ENCODE results near the gene TTN.
"Not testable (repeated sequence)": the region's sequence is repeated elsewhere in the genome, so short reads cannot be mapped to it uniquely, and the experiment has no call there.

The TTN gene

GRCh38 chr2:178531168-178531567 is 276.1 kb downstream of the TTN start:
- Histone ChIP-seq H3K9ac (ENCODE audit: low read length) (no peak overlapping the region), H3K36me3 (ENCODE audit: control insufficient read depth, insufficient read depth, low read length) (peaks cover 58% of the 10 kb centered on the region), H3K9me3 (ENCODE audit: control insufficient read depth, insufficient read depth, low read depth, low read length) (no peaks in the 10 kb centered on the region), H3K4me1 (ENCODE audit: control insufficient read depth, insufficient read depth, low read length) (no peaks in the 10 kb centered on the region), H3K27ac (ENCODE audit: low read depth, low read length) (no peak overlapping the region), H3K27me3 (ENCODE audit: control insufficient read depth, insufficient read depth, low read length) (no peaks in the 10 kb centered on the region), H3K4me3 (ENCODE audit: low read depth, low read length) (no peak overlapping the region)

GRCh38 chr2:178530625-178531142 is 276.5 kb downstream of the TTN start:
- no peaks in the 10 kb centered on the region for H3K27me3 ChIP-seq (ENCODE audit: control insufficient read depth, insufficient read depth, low read length)
- no peak overlapping the region for H3K9ac ChIP-seq (ENCODE audit: low read length)
- no peak overlapping the region for H3K4me3 ChIP-seq (ENCODE audit: low read depth, low read length)
- no peak overlapping the region for H3K27ac ChIP-seq (ENCODE audit: low read depth, low read length)
- H3K9me3 ChIP-seq (ENCODE audit: control insufficient read depth, insufficient read depth, low read depth, low read length): no peaks in the 10 kb centered on the region
- H3K36me3 ChIP-seq (ENCODE audit: control insufficient read depth, insufficient read depth, low read length): peaks cover 54% of the 10 kb centered on the region
- no peaks in the 10 kb centered on the region for H3K4me1 ChIP-seq (ENCODE audit: control insufficient read depth, insufficient read depth, low read length)

GRCh38 chr2:178530131-178530530 is 277.1 kb downstream of the TTN start:
- Histone ChIP-seq H3K9me3 (ENCODE audit: control insufficient read depth, insufficient read depth, low read depth, low read length) (no peaks in the 10 kb centered on the region), H3K27ac (ENCODE audit: low read depth, low read length) (no peak overlapping the region), H3K4me3 (ENCODE audit: low read depth, low read length) (no peak overlapping the region), H3K4me1 (ENCODE audit: control insufficient read depth, insufficient read depth, low read length) (no peaks in the 10 kb centered on the region), H3K36me3 (ENCODE audit: control insufficient read depth, insufficient read depth, low read length) (peaks cover 49% of the 10 kb centered on the region), H3K9ac (ENCODE audit: low read length) (no peak overlapping the region), H3K27me3 (ENCODE audit: control insufficient read depth, insufficient read depth, low read length) (no peaks in the 10 kb centered on the region)

DNA sequence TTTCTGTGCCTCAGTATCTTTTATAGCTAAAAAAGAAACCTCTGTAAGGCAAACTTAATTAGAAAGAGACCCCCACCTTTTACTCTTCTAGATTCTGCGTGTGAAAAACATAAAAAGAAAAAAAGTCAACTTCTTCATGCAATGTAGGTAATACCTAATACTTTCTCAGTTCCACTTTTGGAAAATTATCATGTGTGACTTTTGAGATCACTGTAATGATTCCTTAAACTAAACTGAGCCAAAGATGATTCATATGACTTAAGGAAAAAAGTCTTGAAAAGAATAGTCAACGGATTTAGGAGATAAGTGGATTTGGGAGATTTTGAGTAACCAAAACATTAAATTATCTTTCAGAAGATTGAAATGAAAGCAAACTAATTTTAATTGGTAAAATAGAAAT is 278.0 kb downstream of the TTN start:
- H3K36me3 ChIP-seq (ENCODE audit: control insufficient read depth, insufficient read depth, low read length): peaks cover 44% of the 10 kb centered on the region
- H3K4me1 ChIP-seq (ENCODE audit: control insufficient read depth, insufficient read depth, low read length): no peaks in the 10 kb centered on the region
- no peaks in the 10 kb centered on the region for H3K27me3 ChIP-seq (ENCODE audit: control insufficient read depth, insufficient read depth, low read length)
- H3K4me3 ChIP-seq (ENCODE audit: low read depth, low read length): no peak overlapping the region
- no peaks in the 10 kb centered on the region for H3K9me3 ChIP-seq (ENCODE audit: control insufficient read depth, insufficient read depth, low read depth, low read length)
- no peak overlapping the region for H3K9ac ChIP-seq (ENCODE audit: low read length)
- no peak overlapping the region for H3K27ac ChIP-seq (ENCODE audit: low read depth, low read length)

DNA sequence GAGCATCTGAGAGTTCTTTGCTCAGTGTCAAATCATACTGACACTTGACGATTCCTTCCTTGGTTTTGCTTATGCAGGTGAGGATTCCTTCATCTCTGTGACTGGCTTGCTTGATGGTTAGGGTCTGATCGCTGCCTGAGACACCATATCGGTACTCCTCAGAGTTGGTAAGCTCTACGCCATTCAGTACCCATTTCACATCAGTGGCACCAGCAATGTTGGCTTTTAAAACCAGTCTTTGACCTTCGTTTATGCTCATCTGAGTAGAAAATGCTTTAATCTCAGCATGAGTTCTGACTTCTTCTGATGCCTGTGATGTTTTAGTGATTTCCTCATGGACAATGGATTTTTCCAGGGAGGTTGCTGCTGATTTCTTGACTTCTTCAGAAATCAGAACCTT is 278.6 kb downstream of the TTN start:
- no peaks in the 10 kb centered on the region for H3K4me1 ChIP-seq (ENCODE audit: control insufficient read depth, insufficient read depth, low read length)
- no peak overlapping the region for H3K9ac ChIP-seq (ENCODE audit: low read length)
- no peaks in the 10 kb centered on the region for H3K9me3 ChIP-seq (ENCODE audit: control insufficient read depth, insufficient read depth, low read depth, low read length)
- H3K4me3 ChIP-seq (ENCODE audit: low read depth, low read length): no peak overlapping the region
- no peaks in the 10 kb centered on the region for H3K27me3 ChIP-seq (ENCODE audit: control insufficient read depth, insufficient read depth, low read length)
- H3K36me3 ChIP-seq (ENCODE audit: control insufficient read depth, insufficient read depth, low read length): peaks cover 39% of the 10 kb centered on the region
- no peak overlapping the region for H3K27ac ChIP-seq (ENCODE audit: low read depth, low read length)

GRCh38 chr2:178527592-178527991 is 279.6 kb downstream of the TTN start:
- H3K9ac ChIP-seq (ENCODE audit: low read length): no peak overlapping the region
- H3K4me3 ChIP-seq (ENCODE audit: low read depth, low read length): no peak overlapping the region
- H3K27ac ChIP-seq (ENCODE audit: low read depth, low read length): no peak overlapping the region
- H3K36me3 ChIP-seq (ENCODE audit: control insufficient read depth, insufficient read depth, low read length): peaks cover 28% of the 10 kb centered on the region
- no peaks in the 10 kb centered on the region for H3K27me3 ChIP-seq (ENCODE audit: control insufficient read depth, insufficient read depth, low read length)
- no peaks in the 10 kb centered on the region for H3K9me3 ChIP-seq (ENCODE audit: control insufficient read depth, insufficient read depth, low read depth, low read length)
- H3K4me1 ChIP-seq (ENCODE audit: control insufficient read depth, insufficient read depth, low read length): no peaks in the 10 kb centered on the region

- Histone ChIP-seq H3K9ac (ENCODE audit: low read length) (no peak overlapping the region), H3K9me3 (ENCODE audit: control insufficient read depth, insufficient read depth, low read depth, low read length) (no peaks in the 10 kb centered on the region), H3K4me1 (ENCODE audit: control insufficient read depth, insufficient read depth, low read length) (no peaks in the 10 kb centered on the region), H3K27me3 (ENCODE audit: control insufficient read depth, insufficient read depth, low read length) (no peaks in the 10 kb centered on the region), H3K4me3 (ENCODE audit: low read depth, low read length) (no peak overlapping the region), H3K27ac (ENCODE audit: low read depth, low read length) (no peak overlapping the region), H3K36me3 (ENCODE audit: control insufficient read depth, insufficient read depth, low read length) (peaks cover 15% of the 10 kb centered on the region)
Observed at GRCh38 chr2:178526256-178526655, 281.0 kb downstream of the TTN start.

DNA sequence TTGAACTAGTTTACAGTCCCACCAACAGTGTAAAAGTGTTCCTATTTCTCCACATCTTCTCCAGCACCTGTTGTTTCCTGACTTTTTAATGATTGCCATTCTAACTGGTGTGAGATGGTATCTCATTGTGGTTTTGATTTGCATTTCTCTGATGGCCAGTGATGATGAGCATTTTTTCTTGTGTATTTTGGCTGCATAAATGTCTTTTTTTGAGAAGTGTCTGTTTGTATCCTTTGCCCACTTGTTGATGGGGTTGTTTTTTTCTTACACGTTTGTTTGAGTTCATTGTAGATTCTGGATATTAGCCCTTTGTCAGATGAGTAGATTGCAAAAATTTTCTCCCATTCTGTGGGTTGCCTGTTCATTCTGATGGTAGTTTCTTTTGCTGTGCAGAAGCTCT is 281.8 kb downstream of the TTN start:
- H3K36me3 ChIP-seq (ENCODE audit: control insufficient read depth, insufficient read depth, low read length): peaks cover 10% of the 10 kb centered on the region; the same call in 1 of the 2 replicates
- not testable (repeated sequence) for H3K4me1 ChIP-seq (ENCODE audit: control insufficient read depth, insufficient read depth, low read length); H3K4me3 ChIP-seq (ENCODE audit: low read depth, low read length); H3K27ac ChIP-seq (ENCODE audit: low read depth, low read length); H3K9ac ChIP-seq (ENCODE audit: low read length); H3K27me3 ChIP-seq (ENCODE audit: control insufficient read depth, insufficient read depth, low read length); H3K9me3 ChIP-seq (ENCODE audit: control insufficient read depth, insufficient read depth, low read depth, low read length)

DNA sequence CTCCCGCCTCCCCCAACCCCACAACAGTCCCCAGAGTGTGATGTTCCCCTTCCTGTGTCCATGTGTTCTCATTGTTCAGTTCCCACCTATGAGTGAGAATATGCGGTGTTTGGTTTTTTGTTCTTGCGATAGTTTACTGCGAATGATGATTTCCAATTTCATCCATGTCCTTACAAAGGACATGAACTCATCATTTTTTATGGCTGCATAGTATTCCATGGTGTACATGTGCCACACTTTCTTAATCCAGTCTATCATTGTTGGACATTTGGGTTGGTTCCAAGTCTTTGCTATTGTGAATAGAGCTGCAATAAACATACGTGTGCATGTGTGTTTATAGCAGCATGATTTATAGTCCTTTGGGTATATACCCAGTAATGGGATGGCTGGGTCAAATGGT is 282.2 kb downstream of the TTN start:
- not testable (repeated sequence) for H3K27me3 ChIP-seq (ENCODE audit: control insufficient read depth, insufficient read depth, low read length); H3K4me3 ChIP-seq (ENCODE audit: low read depth, low read length); H3K4me1 ChIP-seq (ENCODE audit: control insufficient read depth, insufficient read depth, low read length); H3K9me3 ChIP-seq (ENCODE audit: control insufficient read depth, insufficient read depth, low read depth, low read length); H3K27ac ChIP-seq (ENCODE audit: low read depth, low read length); H3K9ac ChIP-seq (ENCODE audit: low read length)
- peaks cover 10% of the 10 kb centered on the region; the same call in 1 of the 2 replicates for H3K36me3 ChIP-seq (ENCODE audit: control insufficient read depth, insufficient read depth, low read length)

DNA sequence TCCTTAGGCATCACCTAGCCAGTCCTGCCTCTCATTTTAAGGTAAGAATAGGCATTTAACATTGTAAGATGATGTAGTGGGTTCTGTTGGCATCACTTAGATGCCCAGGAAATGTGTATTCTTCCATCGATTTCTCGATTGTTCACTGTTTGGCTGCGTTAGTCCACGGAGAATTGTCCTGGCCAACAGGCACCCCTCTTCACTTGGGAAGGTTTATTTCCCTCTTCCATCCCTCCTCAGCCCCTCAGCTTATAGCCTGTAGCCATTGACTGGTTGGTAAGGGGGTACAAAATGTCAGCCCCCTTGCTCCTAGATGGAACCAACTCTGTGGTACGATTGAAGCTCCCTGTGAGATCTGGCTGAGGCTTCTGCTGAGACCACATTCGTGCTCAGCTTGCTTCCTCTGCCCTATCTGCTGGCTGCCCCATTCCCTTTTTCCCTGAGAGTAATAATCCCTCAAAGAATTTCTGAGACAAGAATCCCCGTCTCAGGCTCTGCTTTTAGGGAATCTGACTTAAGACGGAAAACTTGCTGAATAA is 283.6 kb downstream of the TTN start:
- no peak overlapping the region; the same call in 1 of the 2 replicates for H3K27ac ChIP-seq (ENCODE audit: low read depth, low read length)
- peak overlapping the region; percentile 83 for H3K9ac ChIP-seq (ENCODE audit: low read length)
- H3K4me3 ChIP-seq (ENCODE audit: low read depth, low read length): peak overlapping the region; percentile 84

DNA sequence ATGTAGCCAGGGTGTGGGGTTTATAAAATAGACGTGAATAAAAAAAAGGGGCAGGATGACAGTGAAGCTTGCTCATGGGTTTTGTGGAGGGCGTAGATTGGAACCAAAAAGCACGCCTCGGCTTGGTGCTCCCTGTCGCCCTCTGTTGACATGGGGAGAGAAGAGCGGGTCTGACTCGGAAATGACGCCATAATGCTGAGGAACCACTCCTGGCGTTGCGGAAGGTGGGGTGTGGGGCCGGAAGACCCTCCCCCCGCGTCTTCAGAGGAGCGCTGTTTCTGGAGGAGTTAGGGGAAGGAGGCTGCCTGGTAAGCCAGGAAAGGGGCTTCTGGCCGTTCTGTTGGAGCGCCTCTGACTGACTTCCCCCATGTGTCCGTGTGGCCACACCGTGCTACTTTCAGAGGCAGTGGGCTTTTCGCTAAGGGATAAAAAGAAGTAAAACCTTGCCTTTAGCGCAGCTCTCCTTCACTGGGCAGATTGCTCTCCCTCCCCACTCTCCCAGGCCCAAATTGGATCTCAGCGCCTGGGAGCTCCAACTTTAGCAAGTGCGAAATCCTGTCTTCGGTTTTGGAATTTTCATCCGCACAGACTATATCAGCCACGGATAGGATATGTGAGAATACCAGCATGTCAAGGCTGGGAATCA is 284.1 kb downstream of the TTN start:
- Histone ChIP-seq H3K9me3 (ENCODE audit: control insufficient read depth, insufficient read depth, low read depth, low read length) (no peaks in the 10 kb centered on the region), H3K27ac (ENCODE audit: low read depth, low read length) (no peak overlapping the region; the same call in 1 of the 2 replicates), H3K36me3 (ENCODE audit: control insufficient read depth, insufficient read depth, low read length) (peaks cover 10% of the 10 kb centered on the region; the same call in 1 of the 2 replicates), H3K9ac (ENCODE audit: low read length) (peak overlapping the region; percentile 83), H3K27me3 (ENCODE audit: control insufficient read depth, insufficient read depth, low read length) (no peaks in the 10 kb centered on the region), H3K4me1 (ENCODE audit: control insufficient read depth, insufficient read depth, low read length) (no peaks in the 10 kb centered on the region), H3K4me3 (ENCODE audit: low read depth, low read length) (peak overlapping the region; percentile 84)

More for the DNA sequence above, 283.6 kb downstream of the TTN start:
- Histone ChIP-seq H3K4me1 (ENCODE audit: control insufficient read depth, insufficient read depth, low read length) (no peaks in the 10 kb centered on the region), H3K27me3 (ENCODE audit: control insufficient read depth, insufficient read depth, low read length) (no peaks in the 10 kb centered on the region), H3K36me3 (ENCODE audit: control insufficient read depth, insufficient read depth, low read length) (peaks cover 10% of the 10 kb centered on the region; the same call in 1 of the 2 replicates), H3K9me3 (ENCODE audit: control insufficient read depth, insufficient read depth, low read depth, low read length) (no peaks in the 10 kb centered on the region)
